Measurements from ENCODE around the gene MNX1. TPM values are rescaled to one million over a fixed set of nuclear protein-coding genes. Genes with fewer than 3 reads are reported as not detected.
A peak's percentile ranks its signal among the peaks of the same experiment; 100 is the strongest.

The MNX1 gene
- total and polyA plus RNA-seq, 9 of the 15 experiments (the other 6 are each of a cell fraction or from before 2014, with no cell fraction given) = 0.15 to 8.0 (median 1.4) TPM

- CTCF ChIA-PET (ENCODE audit: low intra/inter-chr PET ratio) = no interaction called here
- DNase-seq (ENCODE audit: extremely low read depth in 1 of 4, low spot score in 3 of 4) (peak; percentile 38 to 56 (median 46)), ATAC-seq (peak; percentile 9), FAIRE-seq (no peak)
- no peak overlapping the region for H3K27ac ChIP-seq (ENCODE audit: extremely low read depth, low read depth, low read length)
- H3K4me1 ChIP-seq (replicated peaks in 1 of 2; ENCODE audit: control insufficient read depth in 2 of 2, insufficient read depth in 2 of 2, low read length in 2 of 2) = peaks cover 10 to 26% of the 10 kb centered on the region in 2 experiments; a peak in 4 of 5 replicates
- H3K4me3 ChIP-seq = no peak overlapping the region
- BruUV-seq (replicated peaks) = no TSS peak
- H3K27me3 ChIP-seq (ENCODE audit: control insufficient read depth in 2 of 2, insufficient read depth in 2 of 2, low read length in 2 of 2) = peaks cover 79 to 97% of the 10 kb centered on the region in 2 experiments
- peaks cover 9% of the 10 kb centered on the region; the same call in 1 of the 2 replicates for H4K20me1 ChIP-seq (replicated peaks; ENCODE audit: control insufficient read depth, insufficient read depth, low read length)
- 6% methylated on average over 20 of the region's 20 CpGs for WGBS (ENCODE audit: insufficient coverage, low coverage, missing lambda C conversion rate)
- intact Hi-C loops (cut with micrococcal nuclease) = no loop called here
- no peak overlapping the region for H3K4me2 ChIP-seq (ENCODE audit: insufficient read depth, low read length)
- H3K9ac ChIP-seq (ENCODE audit: insufficient read depth in 1 of 2, low read depth in 2 of 2, low read length in 2 of 2) = no peak overlapping the region
- peaks cover 3% of the 10 kb centered on the region for H3K9me1 ChIP-seq (ENCODE audit: control insufficient read depth, insufficient read depth, low read length)
- H2AFZ ChIP-seq (ENCODE audit: low read depth, low read length) = no peak overlapping the region
- no peaks in the 10 kb centered on the region for H3K79me2 ChIP-seq (ENCODE audit: control insufficient read depth, insufficient read depth, low read length)
- in situ Hi-C loops (cut with MboI) = no loop called here
- no peaks in the 10 kb centered on the region for H3K36me3 ChIP-seq (ENCODE audit: control insufficient read depth, insufficient read depth, low read length)
- POLR2A ChIA-PET = no interaction called here
- peaks cover 2% of the 10 kb centered on the region; the same call in 1 of the 2 replicates for H3K9me3 ChIP-seq (replicated peaks; ENCODE audit: control insufficient read depth, insufficient read depth, low read depth, low read length)
- peak; percentile 24; the same call in 1 of the 2 replicates for TF ChIP-seq CTBP1 (IDR thresholded peaks at IDR 0.05; ENCODE audit: borderline replicate concordance)
- no peak for TF ChIP-seq HMG20B (CRISPR knock-in tag; IDR thresholded peaks at IDR 0.05)
- no peak for TF ChIP-seq ZNF561 (CRISPR knock-in tag; conservative IDR thresholded peaks at IDR 0.05)
- no peak for TF ChIP-seq ZC3H8 (IDR thresholded peaks at IDR 0.05)
- TF ChIP-seq REST (IDR thresholded peaks at IDR 0.05; ENCODE audit: borderline replicate concordance) = no peak
- TF ChIP-seq REST (CRISPR knock-in tag; IDR thresholded peaks at IDR 0.05; ENCODE audit: low read depth) = no peak
- peak; percentile 36 for TF ChIP-seq DACH1 (IDR thresholded peaks at IDR 0.05; ENCODE audit: partially characterized antibody)
- TF ChIP-seq SMAD1 (IDR thresholded peaks at IDR 0.05; ENCODE audit: low read depth, low read length, partially characterized antibody) = no peak
- TF ChIP-seq HDGF (IDR thresholded peaks at IDR 0.05) = no peak
- TF ChIP-seq L3MBTL2 (IDR thresholded peaks at IDR 0.05) = peak; percentile 20; the same call in 1 of the 2 replicates
- TF ChIP-seq CBX3 (IDR thresholded peaks at IDR 0.05; ENCODE audit: borderline replicate concordance in 1 of 2, low read length in 2 of 2) = no peak
- TF ChIP-seq DNMT1 (IDR thresholded peaks at IDR 0.05) = no peak
- peak; percentile 72 for TF ChIP-seq CBFA2T3 (IDR thresholded peaks at IDR 0.05)
- peak; percentile 88 for TF ChIP-seq TFAP4 (CRISPR knock-in tag; IDR thresholded peaks at IDR 0.05; ENCODE audit: borderline replicate concordance)
Measured at GRCh38 chr7:157041514-157042277, 31.2 kb upstream of the MNX1 start.
